ENCODE results near the gene MTSS2.
A peak's percentile ranks its signal among the peaks of the same experiment; 100 is the strongest.
"Not testable (repeated sequence)": the region's sequence is repeated elsewhere in the genome, so short reads cannot be mapped to it uniquely, and the experiment has no call there.

The MTSS2 gene

DNA sequence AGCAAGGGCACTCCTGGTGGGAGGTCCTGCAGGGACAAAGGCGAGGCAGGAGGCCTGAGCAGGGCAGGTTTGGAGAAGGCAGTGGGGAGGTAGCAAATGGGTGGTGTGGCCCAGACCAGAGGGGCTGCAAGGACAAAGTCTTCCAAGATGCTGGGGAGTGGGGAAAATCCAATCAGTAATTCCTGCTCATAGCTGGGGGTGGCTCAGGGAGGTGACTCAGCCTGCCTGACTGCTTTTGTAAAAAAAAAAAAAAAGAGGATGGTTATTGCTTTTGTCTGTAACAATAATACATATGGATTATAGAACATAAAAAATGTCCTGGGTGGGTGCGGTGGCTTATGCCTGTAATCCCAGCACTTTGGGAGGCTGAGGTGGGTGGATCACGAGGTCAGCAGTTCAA, 34.3 kb downstream of the MTSS2 start:
- DNase-seq (ENCODE audit: low spot score), result peak; percentile 11

DNA sequence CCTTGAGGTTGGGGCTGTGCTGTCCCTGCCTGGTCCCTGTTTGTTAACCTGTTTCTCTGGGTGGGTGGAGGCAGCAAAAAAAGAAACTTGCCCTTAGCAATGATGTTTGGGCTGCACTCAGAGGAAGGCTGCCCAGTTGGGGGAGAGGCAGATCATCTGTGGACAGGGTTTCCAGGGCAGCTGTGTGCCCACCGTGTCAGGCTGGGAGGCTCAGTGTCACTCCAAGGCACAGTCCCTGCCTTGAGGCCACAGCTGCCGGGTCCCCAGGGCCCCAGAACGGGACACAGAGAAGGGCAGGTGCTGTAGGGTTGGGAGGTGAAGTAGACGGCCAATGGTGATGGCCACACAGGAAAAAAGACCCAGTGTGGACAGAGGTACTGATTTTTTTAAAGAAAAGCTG, 35.6 kb downstream of the MTSS2 start:
- DNase-seq (ENCODE audit: low spot score), result no peak

DNA sequence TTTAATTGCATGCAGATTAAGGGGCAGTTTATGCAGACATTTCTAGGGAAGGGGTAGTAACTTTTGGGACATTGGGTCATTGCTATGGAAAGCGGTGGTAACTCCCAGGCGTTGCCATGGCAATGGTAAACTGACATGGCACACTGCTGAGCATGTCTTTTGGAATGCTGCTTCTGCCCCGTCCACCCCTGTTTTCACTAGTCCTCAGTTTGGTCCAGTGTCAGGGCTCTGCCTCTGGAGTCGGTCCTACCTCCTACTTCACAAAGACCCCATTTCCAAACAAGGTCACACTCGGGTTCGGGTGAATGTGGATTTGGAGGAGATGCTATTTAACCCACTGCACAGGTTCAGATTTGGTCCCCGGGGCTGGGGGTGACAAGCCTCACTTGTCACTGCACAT, 36.6 kb downstream of the MTSS2 start:
- DNase-seq (ENCODE audit: low spot score), result no peak

DNA sequence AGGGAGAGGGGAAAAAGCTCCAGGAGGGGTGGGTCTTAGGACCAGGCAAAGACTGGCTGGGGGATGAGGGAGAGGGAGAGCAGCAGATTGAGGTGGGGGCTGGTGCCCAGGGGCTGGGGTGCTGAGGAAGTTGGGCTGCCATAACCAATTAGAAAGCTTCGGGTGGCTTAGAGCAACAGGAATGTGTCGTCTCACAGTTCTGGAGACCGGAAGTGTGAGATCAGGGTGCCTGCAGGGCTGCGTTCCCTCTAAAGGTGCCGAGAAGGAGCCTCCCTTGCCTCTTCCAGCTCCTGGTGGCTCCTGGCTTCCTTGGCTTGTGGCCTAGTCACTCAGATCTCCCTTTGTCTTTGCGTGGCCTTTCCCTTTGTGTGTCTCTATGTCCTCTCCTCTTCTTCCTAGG, 37.2 kb downstream of the MTSS2 start:
- DNase-seq (ENCODE audit: low spot score), result no peak

DNA sequence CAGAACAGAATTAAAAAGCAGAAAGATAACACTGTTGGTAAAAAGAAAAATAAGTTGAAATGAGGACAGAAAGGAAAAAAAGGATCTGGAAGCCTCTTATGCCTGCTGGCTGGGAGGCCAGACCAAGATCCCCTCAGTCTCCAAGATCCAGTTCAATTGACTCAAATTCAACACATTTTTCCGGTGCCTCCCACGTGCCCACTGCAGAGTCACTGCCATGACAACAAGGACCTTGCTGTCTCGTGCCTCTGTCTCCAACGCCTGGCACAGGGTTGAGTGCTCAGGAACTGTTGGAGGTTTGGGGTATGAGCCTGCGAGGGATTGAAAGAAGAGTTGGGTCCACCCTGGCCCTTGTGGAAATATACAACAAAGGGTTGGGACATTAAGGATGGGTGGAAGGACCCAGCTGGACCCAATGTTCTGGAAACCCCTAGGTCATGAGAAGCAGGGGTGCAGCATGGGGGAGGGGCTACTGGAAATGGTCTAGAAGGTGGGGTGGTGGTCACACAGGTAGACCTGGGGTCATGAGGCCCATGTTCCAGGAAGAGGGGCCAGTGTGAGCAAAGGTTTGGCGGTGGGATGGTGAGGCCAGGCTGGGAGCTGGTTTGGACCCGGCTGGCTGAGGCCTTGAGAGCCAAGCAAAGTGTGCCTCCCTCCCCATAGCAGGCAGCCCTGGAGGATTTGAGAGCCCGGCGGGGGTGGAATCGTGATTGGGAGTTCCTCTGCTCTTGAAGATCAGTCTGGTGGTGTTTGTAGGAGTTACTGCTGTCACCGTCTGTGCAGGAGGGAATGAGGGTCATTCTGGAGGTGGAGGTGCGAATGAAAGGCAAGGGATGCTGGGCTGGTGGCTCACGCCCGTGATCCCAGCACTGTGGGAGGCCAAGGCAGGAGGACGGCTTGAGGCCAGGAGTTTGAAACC, 38.2 kb downstream of the MTSS2 start:
- no peak for DNase-seq (ENCODE audit: low spot score)

DNA sequence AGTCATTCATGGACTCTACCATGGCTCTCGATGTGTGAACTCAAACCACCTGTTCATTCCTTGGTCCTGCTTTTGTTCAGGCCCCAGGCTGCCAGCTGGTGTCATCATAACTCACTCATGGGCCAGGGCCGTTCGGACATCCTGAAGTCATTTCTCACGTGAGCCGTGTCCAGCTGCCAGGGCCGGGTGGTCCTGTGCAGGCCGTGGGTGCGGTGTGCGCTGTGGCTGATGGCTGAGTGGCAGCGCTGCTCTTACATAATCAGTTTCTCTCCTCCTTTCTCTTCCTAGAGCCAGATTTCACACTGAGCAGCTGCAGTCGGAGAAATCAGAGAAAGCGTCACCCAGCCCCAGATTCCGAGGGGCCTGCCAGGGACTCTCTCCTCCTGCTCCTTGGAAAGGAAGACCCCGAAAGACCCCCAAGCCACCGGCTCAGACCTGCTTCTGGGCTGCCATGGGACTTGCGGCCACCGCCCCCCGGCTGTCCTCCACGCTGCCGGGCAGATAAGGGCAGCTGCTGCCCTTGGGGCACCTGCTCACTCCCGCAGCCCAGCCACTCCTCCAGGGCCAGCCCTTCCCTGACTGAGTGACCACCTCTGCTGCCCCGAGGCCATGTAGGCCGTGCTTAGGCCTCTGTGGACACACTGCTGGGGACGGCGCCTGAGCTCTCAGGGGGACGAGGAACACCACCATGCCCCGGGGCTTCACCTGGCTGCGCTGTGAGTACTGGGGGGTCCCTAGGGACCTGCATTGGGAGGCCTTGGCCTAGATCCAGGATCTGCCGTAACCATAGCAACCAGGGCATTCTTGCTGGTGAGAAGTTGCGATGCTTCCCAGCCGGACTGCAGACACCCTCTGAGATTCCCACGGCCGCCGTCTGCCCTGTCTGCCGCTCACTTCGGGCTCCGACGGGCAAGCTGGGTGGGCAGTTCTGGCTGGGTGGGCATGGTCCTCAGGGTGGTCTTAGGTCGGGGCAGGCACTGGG, 39.3 kb downstream of the MTSS2 start, which contains the start of gene IL34:
TSS of gene IL34 (plus strand) at position 300 of the 982 bp plus-strand sequence. CDS start at position 689, 389 bp downstream.
- DNase-seq (ENCODE audit: low spot score), result peak; percentile 26

DNA sequence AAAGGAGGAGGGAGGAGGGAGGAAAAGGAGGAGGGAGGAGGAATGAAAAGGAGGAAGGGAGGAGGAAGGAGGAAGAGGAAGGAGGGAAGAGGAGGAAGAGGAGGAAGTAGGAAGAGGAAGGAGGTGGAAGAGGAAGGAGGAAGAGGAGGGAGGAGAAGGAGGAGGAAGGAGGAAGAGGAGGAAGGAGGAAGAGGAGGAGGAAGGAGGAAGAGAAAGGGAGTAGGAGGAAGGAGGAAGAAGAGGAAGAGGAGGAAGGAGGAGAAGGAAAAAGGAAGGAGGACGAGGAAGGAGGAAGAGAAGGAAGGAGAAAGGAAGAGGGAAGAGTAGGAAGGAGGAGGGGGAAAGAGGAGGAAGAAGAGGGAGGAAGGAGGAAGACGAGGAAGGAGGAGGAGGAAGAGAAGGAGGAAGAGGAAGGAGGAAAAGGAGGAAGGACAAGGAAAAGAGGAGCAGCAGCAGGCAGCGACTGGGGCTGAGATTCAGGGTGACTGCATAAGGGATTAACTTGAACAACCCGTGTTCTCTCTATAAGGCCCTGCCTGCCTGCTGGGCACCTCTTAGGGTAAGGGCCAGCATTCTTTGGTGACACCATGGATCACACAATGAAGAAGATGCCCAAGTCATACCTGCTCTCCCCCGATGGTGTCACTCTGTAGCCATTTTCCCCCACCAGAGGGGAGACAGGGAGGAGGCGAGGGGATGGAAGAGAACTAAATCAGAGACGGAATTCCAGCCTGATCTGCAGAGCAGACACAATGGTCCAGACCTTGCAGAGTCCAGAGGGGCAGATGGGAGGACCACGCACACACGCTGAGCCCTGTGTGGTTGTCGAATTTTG, 40.9 kb downstream of the MTSS2 start:
- DNase-seq (ENCODE audit: low spot score), result no peak

DNA sequence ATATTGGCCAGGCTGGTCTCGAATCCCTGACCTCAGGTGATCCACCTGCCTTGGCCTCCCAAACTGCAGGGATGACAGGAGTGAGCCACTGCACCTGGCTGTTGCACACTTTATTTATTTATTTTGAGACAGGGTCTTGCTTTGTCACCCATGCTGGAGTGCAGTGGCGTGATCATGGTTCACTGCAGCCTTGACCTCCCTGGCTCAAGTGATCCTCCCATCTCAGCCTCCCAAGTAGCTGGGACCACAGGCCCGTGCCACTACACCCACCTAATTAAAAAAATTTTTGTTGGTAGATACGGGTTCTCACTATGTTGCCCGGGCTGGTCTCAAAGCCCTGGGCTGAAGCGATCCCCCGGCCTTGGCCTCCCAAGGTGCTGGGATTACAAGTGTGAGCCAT, 42.6 kb downstream of the MTSS2 start:
- DNase-seq (ENCODE audit: low spot score), result not testable (repeated sequence)

DNA sequence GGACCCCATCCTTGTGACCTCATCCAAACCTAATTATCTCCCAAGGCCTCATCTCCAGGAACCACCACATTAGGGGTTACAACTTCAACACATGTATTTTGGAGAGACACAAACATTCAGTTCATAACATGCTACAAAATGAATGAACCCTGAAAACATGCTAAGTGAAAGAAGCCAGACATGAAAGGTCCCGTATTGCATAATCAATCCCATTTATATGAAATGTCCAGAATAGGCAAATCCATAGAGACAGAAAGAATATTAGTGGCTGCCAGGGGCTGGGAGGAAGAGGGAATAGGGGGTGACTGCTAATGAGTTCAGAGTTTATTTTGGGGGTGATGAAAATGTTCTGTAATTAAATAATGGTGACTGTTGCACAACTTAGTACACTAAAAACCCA, 43.2 kb downstream of the MTSS2 start:
- DNase-seq (ENCODE audit: low spot score), result no peak

DNA sequence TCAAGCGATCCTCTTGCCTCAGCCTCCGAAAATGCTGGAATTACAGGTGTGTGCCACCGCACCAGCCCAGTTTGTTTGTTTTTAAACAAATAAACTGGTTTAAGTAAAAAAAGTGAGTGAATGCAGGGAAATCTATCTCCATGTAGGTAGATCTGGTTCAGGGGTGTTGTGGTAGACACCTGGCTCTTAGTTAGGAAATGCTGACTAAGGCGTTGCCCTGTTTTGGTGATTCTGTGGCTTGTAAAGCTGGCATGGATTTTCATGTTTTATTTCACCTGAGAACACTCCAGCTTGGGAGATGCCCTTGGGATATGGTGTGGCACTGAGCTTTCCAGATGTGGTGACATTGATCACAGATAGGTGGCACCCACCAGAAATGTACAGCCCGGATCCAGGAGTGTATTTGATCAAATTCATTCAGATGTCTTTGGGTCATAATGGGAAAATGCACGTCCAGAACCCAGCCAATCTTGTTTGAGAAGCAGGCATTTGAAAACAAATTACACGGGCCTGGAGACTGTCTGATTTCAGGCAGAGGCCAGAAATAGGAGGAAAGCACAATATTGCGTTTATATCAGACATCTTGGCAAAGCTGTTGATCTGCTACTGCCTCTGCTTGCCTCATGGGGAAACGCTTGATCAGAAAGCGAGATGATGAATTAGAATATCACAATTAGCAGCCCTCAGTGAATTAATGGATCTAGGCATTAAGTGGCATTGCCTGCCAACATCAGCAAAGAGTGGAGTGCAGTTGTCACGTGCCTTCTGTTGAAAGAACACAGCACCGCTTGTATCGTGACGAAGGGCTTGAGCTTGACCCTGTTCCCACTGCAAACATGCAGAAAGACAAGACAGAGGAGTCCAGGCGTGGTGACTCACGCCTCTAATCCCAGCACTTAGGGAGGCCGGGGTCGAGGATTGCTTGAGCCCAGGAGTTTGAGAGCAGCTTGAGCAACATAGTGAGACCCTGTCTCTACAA, 46.8 kb downstream of the MTSS2 start:
- DNase-seq (ENCODE audit: low spot score), result no peak
